Thyroid gland (tissue), 4 donors: ENCODE data around the gene SPAG7.

Experiments
- POLR2A ChIP-seq, 2 donors: fragments of 450-650 bp; IDR thresholded peaks; one replicate each; pipeline ENCODE4 v1.6.1; 2017; ENCODE audit warnings: antibody characterized with exemption in 2 of 2, mild to moderate bottlenecking in 2 of 2, moderate library complexity in 1 of 2
- TF ChIP-seq, protein P1 (sequence below), 6 experiments: fragments of 200-600 bp in 3 of 6; fragments of 450-650 bp in 3 of 6; sonication (generic) in 3 of 6; IDR thresholded peaks; one replicate each; pipeline ENCODE4 v1.5.1; 2016 to 2019; ENCODE audit warnings: antibody characterized with exemption in 6 of 6, mild to moderate bottlenecking in 2 of 6, inconsistent platforms in 1 of 6, moderate library complexity in 1 of 6

DNA sequence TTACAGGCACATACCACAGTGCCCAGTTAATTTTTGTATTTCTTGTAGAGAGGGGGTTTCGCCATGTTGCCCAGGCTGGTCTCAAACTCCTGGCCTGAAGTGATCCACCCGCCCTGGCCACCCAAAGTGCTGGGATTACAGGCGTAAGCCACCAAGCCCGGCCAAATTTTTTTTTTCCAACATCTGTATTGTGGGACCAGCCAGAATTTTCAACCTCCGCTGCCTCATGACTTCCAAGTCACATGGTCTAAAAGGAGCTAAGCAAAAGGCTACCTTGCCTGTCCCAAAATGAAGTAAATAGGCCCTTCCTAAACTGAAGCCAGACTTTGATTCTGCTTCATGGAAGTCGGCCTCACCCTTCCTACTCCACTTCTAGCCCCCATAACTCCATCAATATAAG, 4.2 kb upstream of the SPAG7 start:
- TF ChIP-seq, protein P1, sequence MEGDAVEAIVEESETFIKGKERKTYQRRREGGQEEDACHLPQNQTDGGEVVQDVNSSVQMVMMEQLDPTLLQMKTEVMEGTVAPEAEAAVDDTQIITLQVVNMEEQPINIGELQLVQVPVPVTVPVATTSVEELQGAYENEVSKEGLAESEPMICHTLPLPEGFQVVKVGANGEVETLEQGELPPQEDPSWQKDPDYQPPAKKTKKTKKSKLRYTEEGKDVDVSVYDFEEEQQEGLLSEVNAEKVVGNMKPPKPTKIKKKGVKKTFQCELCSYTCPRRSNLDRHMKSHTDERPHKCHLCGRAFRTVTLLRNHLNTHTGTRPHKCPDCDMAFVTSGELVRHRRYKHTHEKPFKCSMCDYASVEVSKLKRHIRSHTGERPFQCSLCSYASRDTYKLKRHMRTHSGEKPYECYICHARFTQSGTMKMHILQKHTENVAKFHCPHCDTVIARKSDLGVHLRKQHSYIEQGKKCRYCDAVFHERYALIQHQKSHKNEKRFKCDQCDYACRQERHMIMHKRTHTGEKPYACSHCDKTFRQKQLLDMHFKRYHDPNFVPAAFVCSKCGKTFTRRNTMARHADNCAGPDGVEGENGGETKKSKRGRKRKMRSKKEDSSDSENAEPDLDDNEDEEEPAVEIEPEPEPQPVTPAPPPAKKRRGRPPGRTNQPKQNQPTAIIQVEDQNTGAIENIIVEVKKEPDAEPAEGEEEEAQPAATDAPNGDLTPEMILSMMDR (IDR thresholded peaks at IDR 0.05): no peak
- TF ChIP-seq POLR2A (IDR thresholded peaks at IDR 0.05): no peak
